ENCODE measurements around the gene ADGRV1.

GRCh38 chr5:91048073-91048472, 489.5 kb downstream of the ADGRV1 start:
- no peak for TF ChIP-seq CTCF (IDR thresholded peaks at IDR 0.05)
- TF ChIP-seq EP300 (IDR thresholded peaks at IDR 0.05) = no peak
